ENCODE data around the gene ADGRE1.
"Not testable (repeated sequence)": the region's sequence is repeated elsewhere in the genome, so short reads cannot be mapped to it uniquely, and the experiment has no call there.

The ADGRE1 gene

DNA sequence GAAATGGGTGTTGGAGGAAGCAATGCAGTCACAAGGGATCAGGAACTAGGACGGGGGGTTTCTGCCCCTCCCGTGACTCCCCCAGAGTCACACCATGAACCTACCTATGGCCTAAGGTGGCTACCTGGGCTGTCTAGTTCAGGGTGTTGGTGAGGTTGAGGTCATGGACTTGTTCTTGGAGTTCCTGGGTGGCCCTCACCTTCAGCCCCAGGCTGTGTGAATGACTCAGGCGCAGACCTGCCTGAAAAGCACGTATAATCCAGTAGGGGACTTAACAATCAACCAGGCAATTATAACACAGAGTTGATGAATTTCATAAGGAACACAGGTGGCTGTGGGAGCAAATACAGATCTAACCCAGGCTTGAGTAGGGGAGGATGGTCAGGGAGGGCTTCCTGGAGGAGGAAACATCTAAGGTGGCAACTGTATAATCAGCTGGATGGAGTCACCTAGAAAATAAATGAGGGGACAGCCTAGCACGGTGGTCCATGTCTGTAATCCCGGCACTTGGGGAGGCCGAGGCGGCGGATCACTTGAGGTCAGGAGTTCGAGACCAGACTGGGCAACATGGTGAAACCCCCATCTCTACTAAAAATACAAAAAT is 25.6 kb upstream of the ADGRE1 start:
- no peak for DNase-seq
- no peaks in the 10 kb centered on the region for H3K36me3 Mint-ChIP-seq (ENCODE audit: low read depth)
- no peak overlapping the region for H3K4me3 Mint-ChIP-seq
- H3K27ac Mint-ChIP-seq: no peak overlapping the region
- no peaks in the 10 kb centered on the region for H3K4me1 Mint-ChIP-seq
- H3K9me3 Mint-ChIP-seq: peaks cover 16% of the 10 kb centered on the region
- H3K27me3 Mint-ChIP-seq (ENCODE audit: low read depth, poor library complexity): peaks cover 31% of the 10 kb centered on the region
- TF ChIP-seq, protein P1, sequence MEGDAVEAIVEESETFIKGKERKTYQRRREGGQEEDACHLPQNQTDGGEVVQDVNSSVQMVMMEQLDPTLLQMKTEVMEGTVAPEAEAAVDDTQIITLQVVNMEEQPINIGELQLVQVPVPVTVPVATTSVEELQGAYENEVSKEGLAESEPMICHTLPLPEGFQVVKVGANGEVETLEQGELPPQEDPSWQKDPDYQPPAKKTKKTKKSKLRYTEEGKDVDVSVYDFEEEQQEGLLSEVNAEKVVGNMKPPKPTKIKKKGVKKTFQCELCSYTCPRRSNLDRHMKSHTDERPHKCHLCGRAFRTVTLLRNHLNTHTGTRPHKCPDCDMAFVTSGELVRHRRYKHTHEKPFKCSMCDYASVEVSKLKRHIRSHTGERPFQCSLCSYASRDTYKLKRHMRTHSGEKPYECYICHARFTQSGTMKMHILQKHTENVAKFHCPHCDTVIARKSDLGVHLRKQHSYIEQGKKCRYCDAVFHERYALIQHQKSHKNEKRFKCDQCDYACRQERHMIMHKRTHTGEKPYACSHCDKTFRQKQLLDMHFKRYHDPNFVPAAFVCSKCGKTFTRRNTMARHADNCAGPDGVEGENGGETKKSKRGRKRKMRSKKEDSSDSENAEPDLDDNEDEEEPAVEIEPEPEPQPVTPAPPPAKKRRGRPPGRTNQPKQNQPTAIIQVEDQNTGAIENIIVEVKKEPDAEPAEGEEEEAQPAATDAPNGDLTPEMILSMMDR (IDR thresholded peaks at IDR 0.05): no peak

DNA sequence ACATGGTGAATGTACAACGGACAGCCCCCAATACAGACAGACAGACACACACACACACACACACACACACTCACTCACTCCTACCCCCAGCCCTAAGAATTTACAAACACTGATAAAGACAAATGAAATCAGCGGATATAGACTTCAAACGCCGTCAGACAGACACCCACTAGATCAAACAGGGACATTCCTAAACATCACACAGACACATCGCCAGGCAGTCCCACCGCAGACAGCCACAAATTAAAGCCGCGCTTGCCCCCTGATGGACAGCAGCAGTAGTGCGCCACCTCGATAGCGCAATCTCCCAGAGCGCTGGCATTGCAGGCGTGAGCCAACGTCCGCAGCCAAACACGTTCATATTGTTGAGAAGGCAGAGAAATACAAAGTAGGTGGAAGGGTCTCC is 24.7 kb upstream of the ADGRE1 start:
- H3K9me3 Mint-ChIP-seq: peaks cover 10% of the 10 kb centered on the region
- TF ChIP-seq, protein P1 (IDR thresholded peaks at IDR 0.05): peak; percentile 78
- H3K4me3 Mint-ChIP-seq: peak overlapping the region; percentile 70
- no peaks in the 10 kb centered on the region for H3K36me3 Mint-ChIP-seq (ENCODE audit: low read depth)
- peaks cover 29% of the 10 kb centered on the region for H3K27me3 Mint-ChIP-seq (ENCODE audit: low read depth, poor library complexity)
- no peak overlapping the region for H3K27ac Mint-ChIP-seq
- DNase-seq: peak; percentile 82
- no peaks in the 10 kb centered on the region for H3K4me1 Mint-ChIP-seq

DNA sequence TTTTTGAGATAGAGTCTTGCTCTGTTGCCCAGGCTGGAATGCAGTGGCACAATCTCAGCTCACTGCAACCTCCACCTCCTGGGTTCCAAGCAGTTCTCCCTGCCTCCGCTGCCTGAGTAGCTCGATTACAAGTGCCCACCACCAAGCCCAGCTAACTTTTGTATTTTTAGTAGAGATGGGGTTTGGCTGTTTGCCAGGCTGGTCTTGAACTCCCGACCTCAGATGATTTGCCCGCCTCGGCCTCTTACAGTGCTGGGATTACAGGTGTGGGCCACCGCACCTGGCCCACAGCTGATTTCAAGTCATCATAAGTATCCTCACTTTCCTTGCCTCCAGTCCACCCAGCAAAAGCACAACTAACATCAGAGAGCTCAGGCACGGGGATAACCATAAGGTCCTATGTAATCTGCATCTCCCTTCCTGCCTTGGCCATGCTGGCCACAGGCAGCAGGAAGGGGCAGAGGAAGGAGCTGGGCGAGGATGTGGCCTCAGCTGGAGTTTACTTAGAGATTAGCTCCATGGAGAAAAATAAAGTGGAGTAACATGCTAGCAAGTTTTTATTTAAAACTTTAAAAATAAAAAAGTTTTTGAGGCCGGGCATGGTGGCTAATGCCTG is 22.9 kb upstream of the ADGRE1 start:
- Mint-ChIP-seq H3K4me1 (no peaks in the 10 kb centered on the region), H3K27me3 (ENCODE audit: low read depth, poor library complexity) (peaks cover 32% of the 10 kb centered on the region), H3K36me3 (ENCODE audit: low read depth) (no peaks in the 10 kb centered on the region), H3K27ac (no peak overlapping the region), H3K9me3 (peaks cover 16% of the 10 kb centered on the region), H3K4me3 (no peak overlapping the region)
- TF ChIP-seq, protein P1 (IDR thresholded peaks at IDR 0.05): no peak
- DNase-seq: no peak

DNA sequence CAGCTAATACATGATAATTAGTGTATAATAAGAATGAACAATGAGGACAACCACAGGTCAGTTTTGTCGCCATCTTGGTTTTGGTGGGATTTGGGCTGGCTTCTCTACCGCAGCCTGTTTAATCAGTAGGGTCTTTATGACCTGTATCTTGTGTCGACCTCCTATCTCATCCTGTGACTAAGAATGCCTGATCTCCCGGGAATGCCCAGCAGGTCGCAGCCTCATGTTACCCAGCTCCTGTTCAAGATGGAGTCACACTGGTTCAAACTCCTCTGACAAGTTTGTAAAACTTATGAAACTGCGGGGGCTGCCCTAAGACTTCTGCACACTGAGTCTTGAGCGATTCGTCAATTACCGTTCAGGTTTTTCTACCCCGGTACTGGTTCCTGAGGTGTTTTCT is 21.5 kb upstream of the ADGRE1 start:
- Mint-ChIP-seq H3K4me3 (no peak overlapping the region), H3K9me3 (peaks cover 30% of the 10 kb centered on the region), H3K4me1 (no peaks in the 10 kb centered on the region), H3K36me3 (ENCODE audit: low read depth) (no peaks in the 10 kb centered on the region), H3K27me3 (ENCODE audit: low read depth, poor library complexity) (peaks cover 32% of the 10 kb centered on the region), H3K27ac (no peak overlapping the region)
- no peak for DNase-seq
- TF ChIP-seq, protein P1 (IDR thresholded peaks at IDR 0.05): no peak

DNA sequence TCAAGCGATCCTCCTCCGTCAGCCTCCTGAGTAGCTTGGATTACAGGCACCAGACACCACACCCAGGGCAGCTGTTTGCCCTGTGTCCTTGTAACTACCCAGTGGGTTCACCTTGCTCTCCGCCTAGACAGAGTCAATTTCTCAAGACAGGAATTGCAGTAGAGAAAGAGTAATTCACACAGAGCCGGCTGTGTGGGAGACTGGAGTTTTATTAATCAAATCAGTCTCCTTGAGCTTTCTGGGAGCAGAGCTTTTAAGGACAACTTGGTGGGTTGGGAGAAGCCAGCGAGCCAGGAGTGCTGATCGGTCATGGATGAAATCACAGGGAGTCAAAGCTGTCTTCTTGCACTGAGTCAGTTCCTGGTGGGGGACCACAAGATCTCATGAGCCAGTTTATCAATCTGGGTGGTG is 20.6 kb upstream of the ADGRE1 start:
- Mint-ChIP-seq H3K9me3 (peaks cover 39% of the 10 kb centered on the region), H3K27ac (no peak overlapping the region), H3K27me3 (ENCODE audit: low read depth, poor library complexity) (peaks cover 32% of the 10 kb centered on the region), H3K4me1 (no peaks in the 10 kb centered on the region), H3K4me3 (no peak overlapping the region), H3K36me3 (ENCODE audit: low read depth) (no peaks in the 10 kb centered on the region)
- TF ChIP-seq, protein P1 (IDR thresholded peaks at IDR 0.05): no peak
- DNase-seq: no peak

DNA sequence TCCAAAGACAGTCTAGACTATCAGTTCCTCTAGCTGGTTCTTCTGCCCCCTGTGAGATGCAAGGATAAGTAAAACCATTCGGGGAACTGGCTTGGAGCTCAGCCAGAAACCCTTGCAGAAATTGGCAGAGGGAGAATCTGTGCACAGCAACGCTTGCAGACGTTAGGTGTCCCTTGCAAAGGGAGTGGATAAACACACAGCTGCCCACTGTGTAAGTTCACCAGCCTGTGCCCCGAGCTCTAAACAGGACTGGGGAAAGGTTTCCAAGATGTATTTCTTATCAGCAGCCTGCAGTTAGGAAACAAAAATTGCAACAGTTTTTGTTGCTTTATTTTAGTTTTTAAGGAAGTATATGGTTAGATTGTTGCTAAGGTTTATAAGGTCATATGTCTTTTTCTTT is 19.0 kb upstream of the ADGRE1 start:
- Mint-ChIP-seq H3K9me3 (peaks cover 52% of the 10 kb centered on the region), H3K4me1 (no peaks in the 10 kb centered on the region), H3K27ac (no peak overlapping the region), H3K27me3 (ENCODE audit: low read depth, poor library complexity) (peaks cover 25% of the 10 kb centered on the region), H3K4me3 (no peak overlapping the region), H3K36me3 (ENCODE audit: low read depth) (no peaks in the 10 kb centered on the region)
- TF ChIP-seq, protein P1 (IDR thresholded peaks at IDR 0.05): no peak
- no peak for DNase-seq

DNA sequence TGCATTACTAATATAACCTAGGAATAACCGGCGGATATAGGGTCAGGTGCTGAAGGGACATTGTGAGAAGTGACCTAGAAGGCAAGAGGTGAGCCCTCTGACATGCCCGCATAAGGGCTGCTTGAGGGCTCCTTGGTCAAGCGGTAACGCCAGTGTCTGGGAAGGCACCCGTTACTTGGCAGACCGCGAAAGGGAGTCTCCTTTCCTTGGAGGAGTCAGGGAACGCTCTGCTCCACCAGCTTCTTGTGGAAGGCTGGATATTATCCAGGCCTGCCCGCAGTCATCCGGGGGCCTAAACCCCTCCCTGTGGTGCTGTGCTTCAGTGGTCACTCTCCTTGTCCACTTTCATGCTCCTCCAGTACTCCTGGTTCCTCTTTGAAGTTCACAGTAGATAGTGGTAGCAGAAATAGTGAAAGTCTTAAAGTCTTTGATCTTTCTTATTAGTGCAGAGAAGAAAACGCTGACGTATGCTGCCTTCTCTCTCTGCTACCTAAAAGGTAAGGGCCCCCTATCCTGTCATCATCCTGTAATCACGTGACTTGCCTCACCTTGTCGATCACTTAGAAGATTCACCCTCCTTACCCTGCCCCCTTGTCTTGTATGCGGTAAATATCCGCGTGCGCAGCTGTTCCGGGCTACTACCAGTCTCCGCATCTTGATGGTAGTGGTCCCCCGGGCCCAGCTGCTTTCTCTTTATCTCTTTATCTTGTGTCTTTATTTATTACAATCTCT is 18.1 kb upstream of the ADGRE1 start:
- H3K36me3 Mint-ChIP-seq (ENCODE audit: low read depth); DNase-seq; H3K4me3 Mint-ChIP-seq; H3K27ac Mint-ChIP-seq; H3K4me1 Mint-ChIP-seq: not testable (repeated sequence)
- H3K9me3 Mint-ChIP-seq: peaks cover 56% of the 10 kb centered on the region
- H3K27me3 Mint-ChIP-seq (ENCODE audit: low read depth, poor library complexity): peaks cover 18% of the 10 kb centered on the region

Measured in nephron progenitor cell (in vitro differentiated cells).